GM18951 (cell line): ENCODE data around the gene PLK3.
"Not testable (repeated sequence)": the region's sequence is repeated elsewhere in the genome, so short reads cannot be mapped to it uniquely, and the experiment has no call there.

Source experiments
- POLR2A ChIP-seq: IDR thresholded peaks from 4 replicates; pipeline ENCODE4 v1.6.1; 2011; ENCODE audit warnings: mild to moderate bottlenecking; ENCODE audit not compliant: insufficient read length, insufficient read depth; ENCODE audit errors: extremely low read depth
- in situ Hi-C: fragments of 300-500 bp; cut with MboI; formaldehyde crosslinking; loops from one replicate; pipeline ENCODE4 v1.12.0; 2022; ENCODE audit warnings: low sequenced_read_pairs, mixed read lengths, inconsistent platforms; ENCODE audit not compliant: unreplicated experiment

PLK3 gene

GRCh38 chr1:44784094-44785028 is 15.8 kb upstream of the PLK3 start:
- in situ Hi-C loops = no loop called here

GRCh38 chr1:44785029-44785380 is 15.2 kb upstream of the PLK3 start:
- in situ Hi-C loops = no loop called here
- TF ChIP-seq POLR2A = no peak

More at GRCh38 chr1:44784094-44785028, 15.8 kb upstream of the PLK3 start:
- TF ChIP-seq POLR2A = peak; percentile 53

DNA sequence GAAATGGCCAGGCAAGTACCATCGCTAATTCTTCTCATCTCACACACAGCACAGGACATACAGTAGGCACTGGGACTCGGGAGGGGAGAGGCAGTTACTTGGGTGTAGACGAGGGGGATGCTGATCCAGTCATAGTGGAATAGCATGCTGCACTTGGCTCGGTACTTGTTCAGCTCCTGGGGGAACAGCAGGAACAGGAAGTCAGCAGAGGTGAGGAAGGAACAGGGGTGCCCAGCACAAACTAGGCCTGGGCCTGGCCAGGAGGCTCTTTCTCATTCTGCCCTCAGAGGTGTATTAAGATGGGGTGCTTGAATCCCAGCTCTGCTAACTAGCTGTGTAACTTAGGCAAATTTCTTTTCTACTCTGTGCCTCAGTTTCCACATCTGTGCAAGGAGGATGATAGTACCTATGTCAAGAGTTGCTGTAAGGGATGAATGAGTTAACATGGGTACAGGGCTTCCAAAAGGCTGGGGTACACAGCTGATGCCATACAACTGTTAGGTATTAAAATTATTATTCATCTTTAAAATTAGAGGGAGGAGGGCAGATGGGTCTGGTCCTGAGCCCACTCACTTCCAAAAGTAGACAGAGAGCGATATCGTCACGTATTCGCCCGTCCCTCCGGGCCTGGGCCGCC is 14.6 kb upstream of the PLK3 start:
- in situ Hi-C loops = no loop called here
- no peak for TF ChIP-seq POLR2A

GRCh38 chr1:44786138-44786840 is 13.9 kb upstream of the PLK3 start:
- TF ChIP-seq POLR2A = peak; percentile 40
- in situ Hi-C loops = no loop called here

- TF ChIP-seq POLR2A = no peak
- in situ Hi-C loops = no loop called here
Measured at GRCh38 chr1:44786841-44787426, 13.2 kb upstream of the PLK3 start.

DNA sequence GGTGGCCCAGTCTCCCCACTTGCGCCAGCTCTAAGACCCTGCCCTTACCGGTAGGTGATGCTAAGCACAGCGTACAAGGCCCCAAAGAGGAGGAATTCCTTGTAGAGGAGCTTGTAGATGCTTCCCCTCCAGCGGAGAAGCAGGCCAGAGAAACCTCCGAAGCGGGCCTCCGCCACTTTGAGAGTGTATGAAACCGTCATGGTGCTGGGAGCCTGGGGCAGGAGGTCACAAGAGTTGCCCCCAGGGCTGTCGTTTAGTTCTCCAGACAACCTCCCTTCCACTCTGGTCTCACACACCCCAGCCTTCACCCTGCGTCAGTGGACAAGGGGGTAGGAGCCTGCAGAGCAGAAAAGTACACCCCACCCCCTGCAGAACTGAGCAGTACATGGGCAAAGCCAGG is 12.7 kb upstream of the PLK3 start:
- in situ Hi-C loops = no loop called here

DNA sequence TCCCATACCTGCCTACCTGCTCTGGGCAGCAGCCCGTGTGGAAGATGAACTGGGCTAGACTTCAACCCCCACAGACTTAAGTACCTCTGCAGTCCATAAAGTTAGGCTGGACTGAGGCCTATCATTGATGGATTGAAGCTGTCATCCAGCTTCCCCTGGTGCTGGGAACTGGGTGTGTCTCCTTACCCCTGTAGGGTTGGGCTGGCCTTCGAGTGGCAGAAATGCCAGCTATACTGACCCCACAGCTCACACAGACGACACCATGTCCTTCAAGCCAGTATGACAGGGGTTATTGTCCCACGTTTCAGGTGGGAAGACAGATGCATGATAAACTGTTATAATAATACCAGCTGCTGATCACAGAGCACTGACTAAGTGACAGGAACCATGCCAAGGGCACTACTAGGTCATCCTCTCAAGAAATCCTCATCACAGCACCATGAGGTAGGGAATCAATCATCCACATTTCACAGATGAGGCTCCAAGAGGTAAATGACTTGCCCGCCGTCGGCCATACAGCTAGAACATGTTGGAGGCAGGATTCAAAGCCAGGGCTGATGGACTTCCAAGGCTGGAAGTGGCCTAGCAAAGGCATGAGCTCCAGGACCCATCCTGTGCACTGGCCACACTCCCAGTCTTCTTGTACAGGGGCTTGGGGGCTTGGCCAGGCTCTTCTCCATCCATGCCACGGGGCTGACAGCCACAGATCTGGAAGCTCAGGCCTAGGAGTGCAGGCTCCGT is 11.9 kb upstream of the PLK3 start, which contains the start of gene BEST4:
Gene BEST4, minus strand, starts transcription at position 51 of the 741 bp plus-strand sequence. CDS start 465 bp downstream, outside the sequence.
- TF ChIP-seq POLR2A = no peak
- in situ Hi-C loops = no loop called here

More for the DNA sequence above, 12.7 kb upstream of the PLK3 start:
- TF ChIP-seq POLR2A = no peak

GRCh38 chr1:44790968-44791801 is 9.0 kb upstream of the PLK3 start:
- TF ChIP-seq POLR2A = no peak
- in situ Hi-C loops = no loop called here

GRCh38 chr1:44792736-44793502 is 7.3 kb upstream of the PLK3 start:
- in situ Hi-C loops = no loop called here
- TF ChIP-seq POLR2A = no peak

DNA sequence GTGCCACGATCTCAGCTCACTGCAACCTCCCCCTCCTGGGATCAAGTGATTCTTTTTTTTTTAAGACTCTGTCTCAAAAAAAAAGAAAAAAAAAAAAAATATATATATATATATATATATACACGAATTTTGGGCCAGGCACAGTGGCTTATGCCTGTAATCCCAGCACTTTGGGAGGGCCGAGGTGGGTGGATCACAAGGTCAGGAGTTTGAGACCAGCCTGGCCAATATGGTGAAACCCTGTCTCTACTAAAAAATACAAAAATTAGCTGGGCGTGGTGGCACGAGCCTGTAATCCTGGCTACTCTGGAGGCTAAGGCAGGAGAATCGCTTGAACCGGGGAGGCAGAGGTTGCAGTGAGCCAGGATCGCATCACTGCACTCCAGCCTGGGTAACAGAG is 2.3 kb upstream of the PLK3 start:
- in situ Hi-C loops = not testable (repeated sequence)
